Activated T-helper 1 cell treated with anti-CD3 and anti-CD28 coated beads, Interleukin-2, amount 50 U/mL, for 16 hours (primary cell): ENCODE data around the gene TIGAR.

Experiments used
- DNase-seq, 2 donors: peaks; one replicate each; pipeline ENCODE4 v3.0.0-alpha.2; 2020; ENCODE audit warnings: low read depth in 1 of 2, low spot score in 1 of 2

The TIGAR gene

DNA sequence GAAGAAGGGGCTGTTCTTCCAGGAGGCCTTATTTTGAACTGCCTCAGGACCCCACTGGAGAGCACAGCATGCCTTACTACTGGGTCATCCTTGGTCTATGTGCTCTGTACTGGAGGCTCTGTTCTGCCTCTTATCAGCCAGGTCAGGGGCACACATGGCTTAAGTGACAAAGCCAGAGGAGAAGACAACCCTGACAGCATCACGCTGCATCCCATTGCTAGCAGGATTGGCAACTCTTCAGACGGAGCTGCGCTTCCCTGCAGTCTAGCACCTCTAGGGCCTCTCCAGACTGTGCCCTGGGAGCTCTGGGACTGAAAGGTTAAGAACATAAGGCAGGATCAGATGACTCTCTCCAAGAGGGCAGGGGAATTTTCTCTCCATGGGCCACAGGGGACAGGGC is 17.3 kb upstream of the TIGAR start:
- no peak for DNase-seq

DNA sequence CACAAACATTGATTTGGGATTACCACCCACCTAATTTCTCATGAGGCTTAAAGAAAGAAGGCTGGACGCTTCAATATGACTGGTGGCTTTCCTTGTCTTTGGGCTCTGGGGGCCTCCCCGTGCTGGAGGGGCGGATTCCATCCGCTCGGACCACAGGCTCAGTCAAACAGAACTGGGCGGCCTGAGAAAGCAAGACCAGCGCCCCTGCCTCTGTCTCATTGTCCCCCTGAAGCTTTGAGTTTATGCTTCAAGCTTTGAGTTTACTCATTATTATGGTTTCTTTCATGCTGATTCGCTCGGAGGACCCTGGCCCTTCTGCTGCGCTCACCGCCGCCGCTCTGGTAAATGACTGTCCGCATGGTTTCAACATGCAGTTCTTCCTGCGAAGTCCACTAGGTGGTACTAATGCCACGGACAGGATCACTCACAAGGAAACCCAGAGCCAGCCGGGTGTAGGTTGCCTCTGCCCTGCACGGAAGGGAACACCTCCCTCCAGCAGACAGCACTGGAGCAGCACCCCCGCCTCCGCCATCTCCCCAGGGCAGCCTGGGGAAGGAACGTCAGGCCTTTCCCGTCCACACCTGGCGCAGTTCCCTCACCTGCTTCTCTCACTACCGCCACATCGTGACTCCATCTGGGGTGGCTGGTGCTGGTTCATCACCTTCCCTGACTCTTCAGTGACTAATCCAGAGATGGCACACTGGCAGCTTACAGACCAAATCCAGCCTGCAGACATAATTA is 13.2 kb upstream of the TIGAR start:
- DNase-seq: no peak

DNA sequence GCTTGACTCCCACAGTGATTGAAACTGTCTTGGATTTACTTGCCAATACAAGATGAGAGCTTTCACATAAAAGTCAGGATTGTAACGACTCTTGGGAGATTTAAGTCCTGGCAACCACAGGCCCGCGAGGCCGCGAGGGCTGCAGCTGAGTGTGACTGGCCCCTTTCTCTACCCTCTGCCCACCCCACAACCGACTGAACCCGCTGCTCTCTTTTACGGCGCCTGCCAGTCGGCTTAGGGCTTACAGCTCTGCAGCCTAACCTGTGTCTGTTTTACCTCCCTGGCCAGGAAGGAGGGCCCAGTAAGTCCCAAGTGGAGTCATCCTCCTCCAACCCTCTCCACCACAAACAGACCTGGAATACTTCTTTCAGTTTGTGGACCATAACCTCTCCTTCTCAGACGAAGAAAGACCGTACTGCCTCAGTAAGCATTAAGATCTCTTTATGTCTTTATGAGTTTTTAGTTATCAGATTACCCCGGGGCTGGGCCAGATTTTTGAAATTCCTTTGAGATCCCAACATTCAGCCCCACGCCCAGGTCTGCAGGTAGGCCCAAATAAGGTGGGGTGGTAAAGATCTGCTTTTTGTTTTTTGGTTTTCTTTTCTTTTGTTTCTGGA is 12.6 kb upstream of the TIGAR start:
- no peak for DNase-seq

DNA sequence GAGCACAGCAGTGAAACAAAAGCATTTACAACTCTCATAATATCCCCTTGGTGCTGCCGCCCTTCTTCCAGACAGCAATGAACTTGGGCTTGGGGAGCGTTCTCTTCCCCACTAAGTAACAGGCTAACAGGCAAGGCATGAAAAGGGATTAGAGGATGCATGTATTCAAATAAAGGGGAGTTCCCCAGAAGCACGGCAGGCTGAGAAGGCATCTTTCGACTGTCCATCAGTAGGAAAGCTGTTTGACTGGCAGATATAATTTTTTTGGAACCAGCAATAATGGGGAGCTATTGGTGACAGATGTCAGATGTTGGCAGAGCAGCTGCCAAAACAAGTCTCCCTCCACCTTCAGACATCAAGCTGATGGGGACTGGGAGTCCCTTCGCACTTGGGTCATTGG is 9.2 kb upstream of the TIGAR start:
- DNase-seq: no peak

DNA sequence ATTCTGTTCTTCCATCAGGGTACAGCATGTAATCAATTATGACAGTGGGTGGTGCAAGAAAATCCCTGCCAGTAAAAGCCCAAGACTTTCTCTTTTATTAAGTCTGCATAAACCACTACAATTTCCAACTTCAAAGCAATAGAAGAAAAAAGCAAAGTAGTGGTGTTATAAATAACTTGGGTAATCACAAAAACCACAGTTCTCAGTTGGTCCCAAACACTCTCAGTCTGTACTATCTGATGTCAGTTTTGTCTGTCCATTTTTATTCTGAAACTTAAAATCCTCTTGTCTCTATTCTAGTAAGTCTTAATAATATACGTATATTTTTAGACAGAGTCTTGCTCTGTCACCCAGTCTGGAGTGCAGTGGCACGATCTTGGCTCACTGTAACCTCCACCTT is 8.8 kb upstream of the TIGAR start:
- DNase-seq: no peak

DNA sequence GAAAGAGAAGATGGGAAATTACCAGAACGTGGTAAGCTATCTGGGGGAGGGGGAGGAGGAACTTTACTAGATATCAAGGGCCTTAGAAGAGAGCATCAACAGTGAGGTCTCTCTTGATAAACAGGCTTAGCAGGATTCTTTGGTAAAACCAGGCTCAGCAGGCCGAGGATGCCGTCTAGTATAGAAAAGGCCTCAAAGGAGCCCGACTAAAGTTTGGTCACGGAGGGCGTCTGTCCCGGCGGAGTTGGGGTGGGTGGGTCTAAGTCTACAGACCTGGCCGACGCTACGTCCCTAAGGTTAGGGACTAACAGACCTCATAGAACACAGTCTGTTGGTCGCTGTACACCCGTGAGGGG is 538 bp upstream of the TIGAR start:
- no peak for DNase-seq

DNA sequence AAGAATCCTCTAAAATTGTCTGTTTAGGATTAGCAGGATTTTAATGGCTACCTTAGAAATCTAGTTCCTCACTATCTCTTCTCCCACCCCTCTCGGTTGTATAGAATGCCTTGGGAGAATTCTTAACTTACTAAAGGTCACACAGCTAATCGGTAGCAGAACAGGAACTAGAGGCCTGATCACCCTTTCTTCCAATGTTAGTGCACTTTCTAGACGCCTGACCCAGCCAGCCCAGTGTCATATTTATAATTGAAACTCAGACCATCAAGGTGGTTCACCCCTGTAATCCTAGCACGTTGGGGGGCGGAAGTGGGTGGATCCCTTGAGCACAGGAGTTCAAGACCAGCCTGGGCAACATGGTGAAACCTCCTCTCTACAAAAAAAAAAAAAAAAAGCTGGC is 1.7 kb downstream of the TIGAR start:
- DNase-seq: no peak

DNA sequence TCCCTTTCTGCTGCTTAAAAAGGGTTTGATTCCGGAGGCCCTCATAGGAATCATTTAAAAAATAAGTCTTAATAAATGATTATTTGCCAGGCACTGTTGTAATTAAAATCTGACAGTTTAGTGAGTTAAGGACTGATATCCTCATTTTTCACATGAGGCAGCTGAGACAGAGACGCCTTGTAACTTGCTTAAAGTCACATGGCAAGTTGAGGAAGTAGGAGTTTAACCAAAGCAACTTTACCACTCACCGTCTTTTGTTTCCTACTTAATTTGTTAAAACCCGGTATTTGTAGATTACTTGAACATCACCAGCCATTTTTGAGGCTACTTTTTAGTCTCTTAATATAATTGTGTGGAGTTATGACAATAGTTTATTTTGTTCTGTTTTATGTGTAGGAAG is 2.4 kb downstream of the TIGAR start:
- DNase-seq: no peak

DNA sequence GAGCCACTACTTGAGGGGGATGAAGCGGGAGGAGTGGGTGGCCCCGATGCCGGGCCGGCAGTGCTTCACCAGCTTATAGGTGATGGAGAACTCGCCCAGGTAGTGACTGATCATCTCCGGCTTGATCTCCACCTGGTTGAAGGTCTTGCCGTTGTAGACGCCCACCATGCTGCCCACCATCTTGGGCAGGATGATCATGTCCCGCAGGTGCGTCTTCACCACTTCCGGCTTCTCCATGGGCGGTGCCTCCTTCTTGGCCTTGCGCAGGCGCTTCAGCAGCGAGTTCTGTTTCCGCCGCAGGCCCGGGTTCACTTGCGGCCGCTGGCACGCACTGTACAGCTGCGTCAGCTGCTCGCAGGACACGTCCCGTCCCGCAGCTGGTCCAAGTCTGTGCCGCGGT is 3.4 kb downstream of the TIGAR start:
- DNase-seq: no peak

DNA sequence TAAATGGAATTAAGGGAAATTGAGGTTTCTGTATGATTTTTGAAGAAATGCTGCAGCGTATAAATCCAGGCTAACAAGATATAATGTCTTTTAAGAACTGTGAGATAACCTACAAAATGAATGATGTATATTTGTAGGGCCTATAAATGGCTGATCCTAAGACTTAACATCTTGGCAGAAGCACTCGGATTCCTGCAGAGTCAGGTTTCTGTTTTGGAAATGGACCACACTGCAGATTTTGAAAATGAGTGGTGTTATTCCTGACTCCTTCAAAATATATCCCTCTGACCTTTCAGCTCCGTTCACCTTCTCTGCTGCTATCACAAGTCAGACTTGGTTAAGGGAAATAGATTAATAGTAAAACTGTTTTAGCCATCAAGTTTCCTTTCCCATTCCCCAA is 5.0 kb downstream of the TIGAR start:
- DNase-seq: no peak

DNA sequence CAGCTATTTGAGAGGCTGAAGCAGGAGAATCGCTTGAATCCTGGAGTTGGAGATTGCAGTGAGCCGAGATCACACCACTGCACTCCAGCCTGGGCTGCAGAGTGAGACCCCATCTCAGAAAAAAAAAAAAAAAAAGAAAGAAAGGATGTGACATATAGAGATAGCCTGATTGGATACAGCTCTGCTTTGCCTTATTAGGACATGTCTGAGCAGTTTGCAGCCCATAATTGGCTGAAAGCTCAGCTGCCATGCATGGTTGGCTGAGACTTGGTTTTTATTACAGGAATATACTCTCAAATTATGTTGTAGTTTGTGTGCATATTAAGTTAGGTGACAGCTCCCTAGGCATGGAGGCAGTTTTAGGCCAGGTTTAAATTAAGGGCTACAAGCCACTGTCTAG is 6.3 kb downstream of the TIGAR start:
- DNase-seq: no peak

DNA sequence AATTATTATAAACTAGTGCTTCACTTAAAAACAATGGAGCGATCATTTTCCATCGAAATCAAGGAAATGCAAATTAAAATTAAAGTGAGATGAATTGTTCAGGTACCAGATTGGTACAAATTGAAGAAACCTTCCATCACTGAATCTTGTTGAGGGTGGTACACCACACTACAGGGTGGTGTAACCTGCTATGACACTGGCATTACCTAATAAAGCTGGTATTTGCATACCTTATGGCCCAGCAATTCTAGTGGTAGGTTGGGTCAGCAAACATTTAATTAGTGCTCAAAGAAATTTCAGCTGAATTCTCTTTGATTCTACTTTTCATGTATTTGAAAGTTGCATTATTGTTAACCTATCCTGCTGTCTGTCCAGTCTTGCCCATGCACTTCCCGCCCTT is 9.2 kb downstream of the TIGAR start:
- DNase-seq: no peak

DNA sequence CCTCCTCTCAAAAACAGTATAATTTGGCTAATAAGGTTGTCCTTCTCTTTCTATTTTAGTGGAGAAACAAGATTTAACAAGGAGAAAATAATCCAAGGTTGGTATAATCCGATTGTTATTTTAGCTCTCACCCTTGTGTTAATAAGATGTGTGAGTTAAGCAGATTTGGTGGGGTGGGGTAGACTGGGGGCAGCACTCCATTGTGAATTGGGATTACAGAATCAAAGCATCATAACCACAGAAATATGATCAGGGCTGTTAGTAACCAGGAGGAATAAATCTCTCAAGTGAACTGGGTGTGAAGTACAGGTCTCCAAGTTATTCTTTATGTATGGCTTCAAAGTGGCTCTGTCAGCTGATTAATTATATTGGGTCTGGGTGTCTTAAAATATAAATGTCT is 10.2 kb downstream of the TIGAR start:
- DNase-seq: no peak

DNA sequence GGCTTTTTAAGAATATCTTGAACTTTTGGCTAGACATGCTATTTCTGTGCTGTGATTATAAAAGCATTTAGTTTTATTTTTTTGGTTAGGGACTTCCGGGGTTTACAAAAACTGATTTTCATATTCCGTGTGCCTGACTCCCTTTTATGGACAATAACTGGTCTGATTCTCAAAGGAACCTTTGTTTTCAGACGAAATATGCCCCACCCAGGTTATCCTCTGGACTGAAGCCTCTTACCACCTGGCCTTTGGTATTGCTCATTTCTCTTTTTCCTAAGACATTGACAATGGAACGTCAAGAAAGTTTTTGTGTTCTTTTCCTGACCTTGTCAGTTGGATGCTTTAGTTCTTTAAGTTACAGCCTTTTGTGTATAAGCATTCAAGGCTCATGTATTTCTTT is 10.8 kb downstream of the TIGAR start:
- DNase-seq: no peak

DNA sequence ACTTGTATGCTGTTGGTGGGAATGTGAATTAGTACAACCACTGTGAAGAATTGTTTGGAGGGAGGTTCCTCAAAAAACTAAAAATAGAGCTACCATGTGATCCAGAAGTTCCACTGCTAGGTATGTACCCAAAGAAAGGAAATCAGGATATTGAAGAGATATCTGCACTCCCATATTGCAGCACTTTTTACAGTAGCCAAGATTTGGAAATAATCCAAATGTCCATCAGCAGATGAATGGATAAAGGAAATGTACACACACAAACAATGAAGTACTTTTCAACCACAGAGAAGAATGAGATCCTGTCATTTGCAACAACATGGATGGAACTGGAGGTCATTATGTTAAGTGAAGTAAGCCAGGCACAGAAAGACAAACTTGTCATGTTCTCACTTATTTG is 25.9 kb downstream of the TIGAR start:
- DNase-seq: no peak

DNA sequence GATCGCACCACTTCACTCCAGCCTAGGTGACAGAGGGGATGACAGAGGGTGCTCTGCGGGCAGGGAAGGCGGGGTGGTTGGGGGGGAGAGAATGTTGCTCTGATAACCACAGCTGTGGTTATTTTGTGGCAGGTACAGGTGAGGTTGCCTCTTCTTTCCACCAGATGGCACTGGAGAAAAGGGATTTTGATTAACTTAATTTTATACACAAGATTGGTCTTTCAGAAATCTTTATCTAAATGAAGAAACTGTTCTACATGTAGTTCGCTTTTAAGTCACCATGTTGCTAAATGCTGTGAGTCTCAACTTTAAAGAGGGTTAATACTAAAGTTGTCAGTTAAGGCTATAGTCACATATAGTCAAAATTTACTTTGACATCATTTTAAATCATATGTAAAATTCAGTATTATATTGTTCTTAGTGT is 32.8 kb downstream of the TIGAR start:
- DNase-seq: peak in 1 of 2 donors; percentile 4

DNA sequence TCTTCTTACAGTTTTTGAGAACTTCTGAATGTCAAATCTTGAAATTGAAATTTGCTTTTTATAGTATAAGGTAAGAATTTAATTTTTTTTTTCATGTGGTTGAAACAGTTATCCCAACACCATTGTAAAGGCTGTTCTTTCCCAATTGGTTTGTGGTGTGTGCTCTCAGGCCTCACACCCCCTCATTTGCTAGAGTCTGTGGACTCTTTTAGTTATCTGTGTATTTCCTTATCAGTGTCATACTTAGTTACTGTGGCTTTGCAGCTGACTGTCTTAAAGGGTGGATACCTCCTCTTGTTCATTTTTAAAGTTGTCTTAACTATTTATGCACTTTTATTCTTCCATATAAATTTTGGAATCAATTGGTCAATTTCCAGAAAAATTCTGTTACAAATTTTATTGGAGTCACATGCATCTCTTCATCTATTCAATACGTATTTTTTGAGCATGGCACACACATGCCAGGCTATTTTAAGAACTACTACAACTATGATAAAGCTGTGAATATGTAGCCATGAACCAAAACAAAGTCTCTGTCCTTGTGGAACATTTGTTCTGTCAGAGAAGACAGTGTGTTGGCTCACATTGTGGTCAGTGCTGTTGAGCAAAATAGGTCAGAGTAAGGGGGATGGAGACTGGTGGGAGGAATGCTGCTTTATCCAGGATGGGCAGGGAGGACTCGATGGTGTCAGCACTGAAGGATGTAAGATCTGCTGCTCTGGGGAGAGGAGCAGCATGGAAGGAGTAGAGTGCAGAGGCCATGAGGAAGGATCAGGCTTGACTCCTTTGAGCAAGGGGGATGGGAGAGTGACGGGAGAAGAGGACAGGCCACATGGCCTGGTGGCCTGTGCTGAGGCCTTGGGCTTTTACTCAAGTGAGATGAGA is 34.4 kb downstream of the TIGAR start:
- DNase-seq: no peak

DNA sequence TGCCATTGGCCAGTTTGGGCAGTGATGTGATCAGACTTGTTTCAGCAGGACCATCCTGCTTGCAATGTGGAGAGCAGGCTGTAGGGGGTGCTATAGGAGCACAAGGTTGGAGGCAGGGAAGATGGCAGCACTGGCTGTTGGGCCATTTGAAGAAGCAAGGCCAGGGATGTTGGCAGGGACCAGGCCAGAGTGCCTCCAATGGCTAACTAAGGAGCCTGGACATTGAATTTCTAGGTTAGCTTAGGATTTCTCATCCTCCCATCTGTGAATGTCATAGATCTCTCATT is 35.0 kb downstream of the TIGAR start:
- DNase-seq: peak in 1 of 2 donors; percentile 10

DNA sequence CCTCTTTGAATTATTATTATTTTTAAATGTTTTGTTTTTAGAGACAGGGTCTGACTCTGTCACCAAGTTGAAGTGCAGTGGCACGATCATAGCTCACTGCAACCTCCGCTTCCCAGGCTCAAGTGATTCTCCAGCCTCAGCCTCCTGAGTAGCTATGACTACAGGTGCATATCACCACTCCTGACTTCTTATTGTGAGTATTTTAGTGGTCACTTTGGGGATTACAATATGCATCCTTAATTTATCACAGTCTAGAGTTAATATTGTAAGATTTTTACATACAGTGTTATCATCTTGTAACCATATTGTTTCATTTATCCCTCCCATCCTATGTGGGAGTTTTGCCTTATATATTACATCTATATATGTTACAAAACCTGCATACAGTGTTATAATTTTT is 45.1 kb downstream of the TIGAR start:
- no peak for DNase-seq

DNA sequence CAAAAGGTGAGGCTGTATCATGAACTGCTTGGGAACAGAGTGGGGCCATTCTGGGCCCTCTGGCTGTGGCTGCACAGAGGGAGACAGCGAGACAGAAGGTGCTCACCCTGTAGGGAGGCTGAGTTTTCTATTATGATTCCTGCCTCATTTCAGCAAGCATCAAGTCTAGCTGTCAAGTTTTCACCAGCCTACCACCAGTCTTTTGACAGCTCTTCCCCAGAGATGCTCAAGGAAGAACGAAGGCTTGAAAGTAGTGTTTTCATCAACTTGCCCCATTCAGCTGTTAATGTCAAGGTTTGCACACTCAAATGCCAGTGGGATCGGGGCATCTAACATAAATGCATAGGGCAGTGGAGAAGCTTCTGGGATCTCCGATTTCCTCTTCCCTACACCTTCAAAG is 48.5 kb downstream of the TIGAR start:
- DNase-seq: no peak

DNA sequence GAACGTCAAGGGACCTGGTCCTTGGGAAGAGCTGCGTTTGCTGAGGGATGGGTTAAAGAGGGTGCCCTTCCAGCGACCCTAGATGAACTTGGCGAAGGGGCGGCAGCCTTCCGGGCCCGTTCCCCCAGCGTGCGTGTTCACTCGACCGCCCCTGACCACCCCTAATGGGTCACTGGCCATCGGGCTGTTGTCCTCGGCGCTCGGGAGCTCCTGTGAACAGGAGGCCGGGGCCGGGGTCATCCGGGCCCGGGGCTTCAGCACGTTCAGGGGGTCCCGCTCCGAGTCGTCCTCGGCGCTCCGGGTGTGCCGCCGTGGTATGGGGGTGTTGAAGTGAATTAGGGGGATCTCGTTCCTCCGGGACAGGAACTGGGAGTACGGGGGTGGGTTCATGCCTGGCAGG is 49.3 kb downstream of the TIGAR start:
- no peak for DNase-seq

DNA sequence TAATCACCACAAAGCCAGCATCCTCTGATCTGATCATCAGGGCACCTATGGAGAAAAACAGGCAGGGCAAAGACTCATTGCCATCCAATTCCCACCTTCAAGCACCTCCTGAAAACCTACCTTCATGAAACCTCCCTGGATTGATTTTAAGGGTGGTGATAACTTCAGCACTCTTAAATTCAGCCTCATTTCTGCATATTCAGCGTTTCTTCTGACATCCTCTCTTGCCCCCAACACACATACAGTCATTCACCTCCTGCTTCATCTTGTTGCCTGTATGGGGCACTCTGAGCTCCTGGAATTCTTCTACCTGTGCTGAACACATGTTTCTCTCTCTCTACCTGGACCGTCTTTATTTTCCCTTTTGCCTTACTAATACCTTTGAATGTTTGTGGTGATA is 51.6 kb downstream of the TIGAR start:
- no peak for DNase-seq

DNA sequence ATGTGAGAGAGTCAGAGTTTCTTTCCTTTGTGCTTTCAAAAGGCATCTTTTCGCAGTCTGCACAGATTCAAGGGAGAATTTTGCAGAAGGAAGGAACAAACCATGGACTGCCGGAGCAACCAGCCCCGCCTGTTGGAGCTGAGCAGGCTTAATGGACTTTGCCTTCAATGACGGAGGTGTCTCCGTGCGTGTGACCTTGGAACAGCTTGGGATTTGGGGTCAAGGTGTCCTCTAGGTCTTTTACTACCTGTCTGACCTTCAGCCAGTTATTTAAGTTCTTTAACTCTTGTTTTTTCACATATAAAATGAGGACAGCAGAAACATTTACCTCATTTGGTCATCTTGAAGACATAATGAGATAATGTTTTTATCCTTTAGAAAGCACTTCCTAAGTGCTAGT is 54.4 kb downstream of the TIGAR start:
- no peak for DNase-seq
